Esophagus muscularis mucosa (tissue), 4 donors: ENCODE data around the gene NTN3. TPM values are rescaled to one million over a fixed set of nuclear protein-coding genes. Genes with fewer than 3 reads are reported as not detected.

ENCODE experiments used
- DNase-seq: peaks from one replicate; pipeline ENCODE4 v3.0.0-alpha.2; 2017; ENCODE audit errors: extremely low spot score
- H3K27ac ChIP-seq, 4 donors: fragments of 200-600 bp; sonication (generic); replicated peaks in 1 of 4; 1 replicate in 3 of 4; 2 replicates in 1 of 4; pipeline ENCODE4 v1.5.1; 2016 to 2019; ENCODE audit warnings: mild to moderate bottlenecking in 1 of 4
- H3K27me3 ChIP-seq, 4 donors: fragments of 200-600 bp; sonication (generic); one replicate each; pipeline versions ENCODE4 v1.5.1 to v1.6.0; 2016 to 2019
- H3K36me3 ChIP-seq, 4 donors: fragments of 200-600 bp; sonication (generic); one replicate each; pipeline ENCODE4 v1.5.1; 2016 to 2019
- H3K4me1 ChIP-seq, 4 donors: fragments of 200-600 bp; sonication (generic); one replicate each; pipeline ENCODE4 v1.5.1; 2016 to 2019
- H3K4me3 ChIP-seq, 4 donors: fragments of 200-600 bp; sonication (generic); 1 replicate in 2 of 4; 2 replicates in 2 of 4; pipeline ENCODE4 v1.5.1; 2016 to 2019; ENCODE audit warnings: mild to moderate bottlenecking in 4 of 4, moderate library complexity in 1 of 4
- H3K9me3 ChIP-seq, 4 donors: fragments of 200-600 bp; sonication (generic); 1 replicate in 3 of 4; 2 replicates in 1 of 4; pipeline ENCODE4 v1.5.1; 2016 to 2019
- CTCF ChIP-seq, 3 experiments: fragments of 200-600 bp in 2 of 3; fragments of 450-650 bp in 1 of 3; sonication (generic) in 2 of 3; IDR thresholded peaks; one replicate each; pipeline ENCODE4 v1.5.1; 2017 to 2019; ENCODE audit warnings: antibody characterized with exemption in 3 of 3, mild to moderate bottlenecking in 2 of 3, moderate library complexity in 1 of 3
- EP300 ChIP-seq: sonication (generic); formaldehyde crosslinking; IDR thresholded peaks from one replicate; pipeline ENCODE4 v1.6.1; 2017; ENCODE audit warnings: antibody characterized with exemption
- POLR2A ChIP-seq: fragments of 450-650 bp; IDR thresholded peaks from one replicate; pipeline ENCODE4 v1.6.1; 2017; ENCODE audit warnings: antibody characterized with exemption, moderate library complexity, mild to moderate bottlenecking, low read depth
- POLR2AphosphoS5 ChIP-seq, 2 donors: sonication (generic); formaldehyde crosslinking; IDR thresholded peaks; one replicate each; pipeline ENCODE4 v1.6.1; 2017; ENCODE audit warnings: antibody characterized with exemption in 2 of 2
- WGBS: methylation state at CpG from one replicate; pipeline ENCODE4 v1.1.5; 2018; 5-methylcytosine and 5-hydroxymethylcytosine counted together
- intact Hi-C: fragments of 100-400 bp; cut with DNase I; formaldehyde crosslinking; loops from one replicate; pipeline ENCODE4 v1.15.1; 2023
- total RNA-seq, 4 donors: library from RNA; depleted of rRNA; stranded (reverse); fragments of >200 nt; gene quantifications; one replicate each; pipeline versions ENCODE4 v1.1.0 to v1.2.1, GENCODE V29; 2016

Gene NTN3
- total RNA-seq, 4 donors from 2014 or later: 0.19 to 0.42 (median 0.29) TPM; not detected in 1

GRCh38 chr16:2425825-2426430, 45.2 kb upstream of the NTN3 start:
- peaks cover 15 to 21% (median 19%) of the 10 kb centered on the region in 4 donors for H3K4me1 ChIP-seq
- H3K4me3 ChIP-seq: no peak overlapping the region
- TF ChIP-seq POLR2AphosphoS5 (IDR thresholded peaks at IDR 0.05): no peak
- TF ChIP-seq EP300: no peak
- TF ChIP-seq CTCF (IDR thresholded peaks at IDR 0.05): no peak
- no peak for TF ChIP-seq POLR2A
- intact Hi-C loops: loop anchor here (5.0 kb wide), 1 partner anchor 76 kb away; no protein-coding TSS in a partner anchor
- no peak overlapping the region for H3K27ac ChIP-seq
- no peak for DNase-seq
- H3K27me3 ChIP-seq: no peaks in the 10 kb centered on the region
- 97% methylated on average over 12 of the region's 13 CpGs for WGBS
- H3K9me3 ChIP-seq: no peaks in the 10 kb centered on the region
- no peaks in the 10 kb centered on the region for H3K36me3 ChIP-seq

GRCh38 chr16:2426941-2427361, 44.1 kb upstream of the NTN3 start:
- no peak for TF ChIP-seq POLR2AphosphoS5 (IDR thresholded peaks at IDR 0.05)
- TF ChIP-seq CTCF (IDR thresholded peaks at IDR 0.05): no peak
- TF ChIP-seq POLR2A: no peak
- TF ChIP-seq EP300: no peak

GRCh38 chr16:2427526-2427925, 43.6 kb upstream of the NTN3 start:
- TF ChIP-seq CTCF (IDR thresholded peaks at IDR 0.05): no peak
- no peak for TF ChIP-seq POLR2A
- TF ChIP-seq EP300: no peak
- no peak for TF ChIP-seq POLR2AphosphoS5 (IDR thresholded peaks at IDR 0.05)
- Histone ChIP-seq H3K9me3 (no peaks in the 10 kb centered on the region), H3K27ac (no peak overlapping the region), H3K4me3 (no peak overlapping the region), H3K4me1 (peaks cover 15 to 21% (median 19%) of the 10 kb centered on the region in 4 donors), H3K27me3 (no peaks in the 10 kb centered on the region), H3K36me3 (peaks cover 0 to 5% (median 3%) of the 10 kb centered on the region in 4 donors)
- intact Hi-C loops: loop anchor here (5.0 kb wide), 1 partner anchor 75 kb away; no protein-coding TSS in a partner anchor
- no peak for DNase-seq
- WGBS: 71% methylated on average over 4 of the region's 4 CpGs

More at GRCh38 chr16:2426941-2427361, 44.1 kb upstream of the NTN3 start:
- intact Hi-C loops: loop anchor here (5.0 kb wide), 1 partner anchor 75 kb away; no protein-coding TSS in a partner anchor
- 93% methylated on average over 5 of the region's 6 CpGs for WGBS
- Histone ChIP-seq H3K27me3 (no peaks in the 10 kb centered on the region), H3K4me3 (no peak overlapping the region), H3K36me3 (peaks cover 0 to 3% (median 0%) of the 10 kb centered on the region in 4 donors), H3K9me3 (no peaks in the 10 kb centered on the region), H3K4me1 (peaks cover 15 to 21% (median 19%) of the 10 kb centered on the region in 4 donors), H3K27ac (no peak overlapping the region)
- DNase-seq: no peak

- intact Hi-C loops: loop anchor here (5.0 kb wide), 1 partner anchor 74 kb away; no protein-coding TSS in a partner anchor
- Histone ChIP-seq H3K9me3 (no peaks in the 10 kb centered on the region), H3K36me3 (peaks cover 0 to 11% (median 9%) of the 10 kb centered on the region in 4 donors), H3K4me3 (peak overlapping the region; percentile 64 to 96 (median 74)), H3K27me3 (no peaks in the 10 kb centered on the region), H3K4me1 (peaks cover 15 to 21% (median 19%) of the 10 kb centered on the region in 4 donors), H3K27ac (peak overlapping the region; percentile 72 to 88 (median 78))
- DNase-seq: no peak
- 85% methylated on average over 8 of the region's 28 CpGs for WGBS
- no peak for TF ChIP-seq EP300
- peak; percentile 28 to 45 (median 32) for TF ChIP-seq CTCF (IDR thresholded peaks at IDR 0.05)
Measured at GRCh38 chr16:2428051-2428783, 42.9 kb upstream of the NTN3 start.
